Endothelial cell of hepatic sinusoid (primary cell): ENCODE data around the gene LGR6.

ENCODE experiments used
- in situ Hi-C: cut with HindIII; loops from 2 replicates; pipeline ENCODE4 v1.10.0; 2017; ENCODE audit warnings: low sequenced_read_pairs

Gene LGR6

DNA sequence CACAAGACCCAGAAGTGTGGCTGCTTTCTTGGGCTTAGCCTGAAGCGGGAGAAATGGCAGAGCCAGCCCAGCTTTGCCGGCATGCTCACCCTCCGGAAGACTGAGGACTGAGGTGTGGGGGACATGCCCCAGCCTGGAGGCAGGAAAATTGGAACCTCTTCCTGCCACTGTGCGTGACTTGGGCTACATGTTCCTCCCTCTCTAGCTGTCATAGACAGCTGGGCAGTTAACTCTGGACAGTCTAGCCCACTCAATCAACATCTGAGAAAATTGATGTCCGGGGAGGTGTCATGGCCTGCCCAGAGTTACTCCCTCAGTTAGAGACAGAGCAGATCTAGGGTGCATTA lies 88.4 kb downstream of the LGR6 start:
- in situ Hi-C loops, result no loop called here

DNA sequence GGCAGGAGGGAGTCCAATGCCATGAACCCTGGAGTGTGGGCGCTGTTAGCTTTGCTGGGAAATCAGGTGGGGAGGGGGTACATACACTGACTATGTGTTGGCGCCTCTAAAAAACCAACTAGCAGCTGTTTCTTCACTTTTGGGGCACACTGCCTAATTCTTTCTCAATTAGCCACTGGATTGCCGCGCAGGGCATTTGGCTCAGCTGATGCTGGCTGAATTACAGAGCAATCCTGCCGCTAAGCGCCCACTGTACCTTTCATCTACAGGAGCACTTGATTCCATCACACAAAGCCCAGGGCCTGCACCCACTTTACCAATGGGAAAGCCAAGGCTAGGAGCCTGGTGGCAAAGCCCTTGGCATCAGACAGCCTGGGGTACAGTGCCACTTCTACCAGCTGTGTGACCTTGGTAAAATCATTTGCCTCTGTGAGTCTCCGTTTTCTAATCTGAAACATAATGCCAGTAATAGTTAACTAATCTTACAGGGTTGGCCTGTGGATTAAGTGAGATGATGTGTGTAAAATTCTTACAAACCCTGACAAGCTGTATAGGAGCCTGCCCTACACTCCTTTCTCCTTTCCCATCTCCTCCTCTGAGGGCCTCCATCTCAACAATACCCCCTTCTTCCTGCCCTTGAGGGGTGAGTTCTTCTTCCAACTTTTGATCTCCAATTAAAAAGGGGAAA lies 89.1 kb downstream of the LGR6 start:
- in situ Hi-C loops, result no loop called here

DNA sequence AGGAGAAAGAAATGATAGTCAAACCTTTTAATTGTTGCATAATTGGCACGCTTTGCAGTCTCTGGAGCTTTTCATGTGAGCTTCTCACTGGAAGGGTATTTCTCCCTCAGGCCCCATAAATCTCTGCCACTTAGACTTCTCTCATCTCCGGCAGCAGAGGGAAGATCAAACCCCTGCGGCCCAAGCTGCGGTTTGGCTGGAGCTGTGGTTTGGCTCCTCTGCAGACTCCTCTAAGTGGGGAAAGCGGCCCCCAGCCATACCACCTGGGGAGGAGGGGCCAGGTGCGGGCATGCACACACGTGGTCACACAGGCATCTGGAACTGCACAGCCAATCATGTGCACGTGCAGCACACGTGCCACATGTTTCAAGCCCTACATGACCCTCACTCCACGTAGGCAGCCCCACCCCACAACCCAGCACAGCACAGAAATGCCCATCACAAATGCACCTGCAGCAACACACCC lies 89.8 kb downstream of the LGR6 start:
- in situ Hi-C loops, result no loop called here

DNA sequence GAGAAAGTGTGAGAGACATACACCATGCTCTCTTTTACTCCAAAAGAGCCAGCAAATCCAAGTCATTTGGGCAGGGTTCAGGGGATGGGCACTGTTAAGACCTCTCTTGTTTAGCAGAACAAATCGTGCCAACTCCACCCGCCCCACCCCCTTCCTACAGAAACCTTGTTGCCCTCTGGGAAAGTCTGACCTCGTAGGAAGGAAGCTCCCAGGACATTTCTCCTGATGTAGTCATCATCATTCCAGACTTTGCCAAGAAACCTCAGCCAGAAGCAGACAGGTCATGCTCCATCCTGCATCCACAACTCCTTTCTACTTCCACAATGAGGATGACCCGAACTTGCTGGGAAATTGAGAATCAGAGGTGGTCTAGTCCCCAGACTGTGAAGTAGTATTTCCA lies 90.4 kb downstream of the LGR6 start:
- in situ Hi-C loops, result no loop called here

DNA sequence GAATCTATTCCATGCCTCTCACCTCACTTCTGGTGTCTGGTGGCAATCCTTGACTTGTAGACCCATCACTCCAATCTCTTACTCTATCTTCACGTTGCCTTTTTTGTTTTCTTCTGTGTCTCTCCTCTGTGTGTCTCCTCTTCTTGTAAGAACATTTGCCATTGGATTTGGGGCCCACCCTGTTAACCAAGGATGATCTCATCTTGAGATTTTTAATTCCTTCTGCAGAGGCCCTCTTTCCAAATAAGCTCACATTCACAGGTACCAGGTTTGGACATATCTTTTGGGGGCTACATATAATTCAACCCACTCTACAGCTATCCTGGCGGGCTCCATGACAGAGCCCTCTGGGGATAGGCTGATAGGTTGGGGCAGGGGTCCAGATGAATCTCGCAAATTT lies 92.3 kb downstream of the LGR6 start:
- in situ Hi-C loops, result no loop called here

DNA sequence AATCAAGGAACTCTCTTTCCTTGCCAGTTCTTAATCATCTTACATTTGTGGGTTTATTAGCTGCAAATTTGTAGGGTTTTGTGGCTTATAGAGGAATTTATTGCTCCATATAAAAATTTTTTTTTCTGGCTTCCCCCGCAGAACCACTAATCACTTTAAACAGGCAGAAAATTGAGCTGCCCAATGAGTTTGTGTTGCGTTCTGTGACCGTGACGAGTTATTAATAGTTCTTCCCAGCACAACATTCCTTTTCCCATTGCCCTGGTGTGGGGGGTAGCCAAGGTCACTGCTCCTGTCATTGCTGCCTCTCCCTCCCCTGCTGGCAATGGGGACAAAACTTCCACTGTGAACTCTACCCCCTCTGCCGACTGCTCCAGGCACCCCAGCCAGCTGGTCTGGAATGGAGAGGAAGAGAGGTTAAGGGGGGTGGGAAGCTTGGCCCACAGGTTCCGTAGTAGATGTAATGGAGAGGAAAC lies 93.1 kb downstream of the LGR6 start:
- in situ Hi-C loops, result no loop called here

DNA sequence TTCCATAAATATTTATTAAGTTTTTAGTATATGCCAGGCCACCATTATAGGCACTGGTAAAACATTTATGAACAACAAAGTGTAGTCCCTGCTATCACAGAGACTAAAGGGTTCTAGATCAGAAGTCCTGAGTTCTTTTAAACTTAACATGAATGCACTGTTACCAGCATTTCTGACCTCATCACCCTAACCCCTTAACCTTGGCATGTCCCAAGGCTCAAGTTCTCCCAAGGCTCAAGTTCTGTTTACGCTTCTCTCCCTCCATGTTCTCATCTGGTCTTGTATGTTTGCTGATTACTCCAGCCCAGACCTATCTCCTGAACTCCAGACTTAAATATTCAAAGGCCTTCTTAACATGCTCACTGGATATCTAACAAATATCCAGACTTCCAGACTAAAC lies 93.6 kb downstream of the LGR6 start:
- in situ Hi-C loops, result no loop called here

DNA sequence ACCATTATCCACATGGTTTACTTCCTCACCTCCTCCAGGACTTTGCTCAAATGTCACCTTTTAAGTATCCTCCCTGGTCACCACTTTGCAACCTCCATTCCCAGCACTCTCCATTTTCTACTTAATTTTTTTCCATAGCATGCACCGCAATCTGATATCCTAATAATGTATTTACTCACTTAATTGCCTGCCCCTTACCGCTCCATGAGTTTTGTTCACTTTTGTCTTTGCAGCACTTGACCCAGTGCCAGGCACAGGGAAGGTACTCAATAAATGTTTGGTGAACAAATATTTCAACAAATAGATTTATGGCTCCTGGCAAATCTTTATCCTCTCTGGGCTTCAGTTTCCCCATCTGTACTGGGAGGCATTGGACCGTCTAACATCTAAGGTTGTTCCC lies 94.6 kb downstream of the LGR6 start:
- in situ Hi-C loops, result no loop called here

DNA sequence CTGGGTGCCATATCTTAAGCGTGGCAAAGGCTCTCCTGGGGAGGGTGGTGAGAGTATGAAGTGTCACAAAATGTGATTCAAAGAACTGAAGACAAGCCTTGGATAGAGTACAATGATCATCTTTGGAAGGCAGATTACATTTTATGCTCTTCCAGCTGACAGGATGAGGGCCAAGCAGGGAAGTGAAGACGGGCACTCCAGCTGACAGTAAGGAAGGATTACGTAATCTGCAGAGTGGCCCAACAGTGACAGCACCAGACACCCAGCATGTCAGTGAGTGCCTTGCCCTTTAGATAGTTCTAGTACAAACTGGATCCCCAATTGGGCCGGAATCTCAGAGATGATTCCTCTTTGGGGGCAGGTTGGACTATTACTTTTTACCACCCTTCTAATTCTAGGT lies 95.4 kb downstream of the LGR6 start:
- in situ Hi-C loops, result no loop called here

DNA sequence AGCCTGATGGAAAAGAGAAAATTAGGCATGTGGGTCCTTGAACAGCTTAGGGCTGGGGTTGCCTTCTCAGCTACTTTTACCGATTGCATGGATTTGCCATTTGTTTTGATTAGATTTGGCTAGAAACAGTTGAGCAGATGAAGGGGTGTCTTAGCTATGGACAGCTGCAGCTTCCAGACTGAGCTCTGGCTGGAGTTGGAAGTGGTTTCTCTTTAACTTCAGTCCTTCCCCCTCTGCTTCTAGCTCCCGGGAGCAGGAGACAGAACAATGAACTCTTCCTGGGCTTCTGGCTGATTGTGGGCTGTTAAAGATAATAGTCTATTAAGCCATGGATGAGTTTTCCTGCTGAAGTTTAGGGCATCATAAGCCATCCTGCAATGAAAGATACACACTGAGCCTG lies 97.4 kb downstream of the LGR6 start:
- in situ Hi-C loops, result loop anchor here (5.0 kb wide), 1 partner anchor 46 kb away; no protein-coding TSS in a partner anchor

DNA sequence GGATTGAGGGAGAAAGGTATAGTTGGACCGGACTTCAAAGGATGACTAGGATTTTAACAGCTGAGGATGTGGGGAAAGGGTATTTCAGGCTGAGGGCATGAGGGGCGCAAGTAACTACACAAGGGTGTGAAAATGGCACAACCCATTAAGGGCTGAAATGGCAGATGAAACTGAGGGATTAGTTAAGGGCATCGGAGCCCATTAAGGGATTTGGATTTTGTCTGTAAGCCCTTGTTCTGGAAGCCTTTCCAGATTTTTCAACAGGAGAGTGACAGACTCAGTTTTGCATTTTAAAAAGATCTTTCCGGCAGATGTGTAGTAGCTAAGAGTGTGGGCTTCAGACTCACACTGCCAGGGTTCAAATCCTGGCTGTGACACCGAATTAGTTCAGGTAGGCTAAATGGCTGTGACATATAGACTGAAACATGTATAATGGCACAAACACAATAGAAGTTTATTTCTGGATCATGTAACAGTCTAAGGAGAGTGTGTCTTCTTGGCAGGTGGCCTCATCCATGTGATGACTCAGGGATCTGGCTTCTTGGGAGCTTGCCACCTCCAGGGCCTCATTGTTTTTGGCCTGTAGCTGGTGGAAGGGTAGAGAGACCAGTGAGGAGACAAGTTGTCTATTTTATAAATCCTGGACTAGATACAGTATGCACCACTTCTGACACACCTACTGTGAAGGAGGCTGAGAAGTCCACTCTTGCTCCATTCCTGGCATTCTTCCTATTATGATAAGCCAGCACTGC lies 98.5 kb downstream of the LGR6 start:
- in situ Hi-C loops, result loop anchor here (5.0 kb wide), 1 partner anchor 45 kb away; no protein-coding TSS in a partner anchor

DNA sequence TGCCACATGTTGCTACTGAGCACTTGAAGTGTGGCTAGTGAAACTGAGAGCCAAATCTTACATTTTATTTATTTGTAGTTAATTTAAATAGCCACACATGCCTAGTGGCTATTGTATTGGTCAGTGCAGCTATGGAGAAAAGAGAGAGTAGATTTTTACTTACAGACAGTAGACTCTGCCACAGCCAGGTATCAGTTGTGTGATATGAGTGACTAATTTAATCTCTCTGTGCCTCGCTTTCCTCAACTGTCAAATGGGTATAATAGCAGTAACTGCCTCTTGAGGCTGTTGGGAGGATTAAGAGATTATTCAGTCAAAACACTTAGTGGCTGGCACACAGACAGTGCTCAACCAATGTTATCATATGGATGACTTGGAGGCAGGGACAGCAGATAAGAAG lies 99.2 kb downstream of the LGR6 start:
- in situ Hi-C loops, result loop anchor here (5.0 kb wide), 1 partner anchor 45 kb away; no protein-coding TSS in a partner anchor

DNA sequence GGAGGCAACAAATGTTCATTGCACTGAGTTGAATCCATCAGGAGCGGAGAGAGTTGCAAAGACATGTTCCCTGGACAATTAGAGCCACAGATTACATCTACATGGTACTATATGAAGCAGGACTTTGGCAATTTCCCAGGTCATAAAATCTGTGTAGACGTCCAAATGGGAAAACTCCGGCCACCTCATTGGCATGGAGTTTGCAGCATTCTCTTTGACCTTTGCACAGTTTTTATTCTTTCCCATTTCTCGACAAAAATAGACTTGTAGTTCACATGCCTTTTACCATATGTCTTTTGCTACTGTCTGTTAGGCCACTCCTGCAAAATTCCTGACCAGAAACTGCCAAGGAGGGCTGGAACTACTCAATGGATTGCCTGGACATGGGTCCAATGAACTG lies 100.0 kb downstream of the LGR6 start:
- in situ Hi-C loops, result loop anchor here (5.0 kb wide), 1 partner anchor 44 kb away; no protein-coding TSS in a partner anchor

DNA sequence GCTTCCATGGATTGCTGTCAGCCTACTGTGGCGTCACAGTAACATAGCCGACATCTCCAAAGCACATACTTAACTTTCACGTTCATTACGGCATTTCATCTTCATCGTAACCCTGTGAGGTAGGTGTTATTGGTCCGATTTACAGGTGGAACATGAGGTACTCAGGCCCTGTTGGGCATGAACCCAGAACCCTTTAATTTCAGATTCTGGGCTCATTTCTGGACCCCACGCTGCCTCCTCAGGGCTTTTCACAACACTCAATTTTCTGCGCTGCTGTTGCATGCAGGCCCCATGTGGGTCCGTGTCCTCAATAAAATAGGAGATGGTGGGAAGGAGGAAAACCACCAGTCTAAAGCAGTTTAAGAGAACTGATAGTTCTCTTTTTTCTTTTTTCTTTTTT lies 108.6 kb downstream of the LGR6 start:
- in situ Hi-C loops, result no loop called here

DNA sequence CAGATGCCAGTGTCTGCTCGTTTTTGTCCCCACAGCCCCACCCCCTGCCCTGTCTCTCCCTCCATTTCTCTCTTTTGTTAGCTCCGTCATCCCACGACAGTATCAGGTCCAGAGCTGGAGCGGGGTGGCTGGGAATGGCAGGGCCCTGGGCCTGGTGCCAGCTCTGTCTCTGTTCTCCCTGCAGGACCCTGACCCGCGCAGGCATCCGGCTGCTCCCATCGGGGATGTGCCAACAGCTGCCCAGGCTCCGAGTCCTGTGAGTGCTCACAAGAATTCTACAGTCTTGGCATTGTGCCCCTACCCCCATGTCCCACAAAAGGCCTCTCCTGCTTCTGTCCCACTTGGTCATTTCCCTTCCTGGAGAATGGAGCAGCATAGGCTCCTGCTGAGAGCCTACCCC lies 110.8 kb downstream of the LGR6 start:
- in situ Hi-C loops, result no loop called here

DNA sequence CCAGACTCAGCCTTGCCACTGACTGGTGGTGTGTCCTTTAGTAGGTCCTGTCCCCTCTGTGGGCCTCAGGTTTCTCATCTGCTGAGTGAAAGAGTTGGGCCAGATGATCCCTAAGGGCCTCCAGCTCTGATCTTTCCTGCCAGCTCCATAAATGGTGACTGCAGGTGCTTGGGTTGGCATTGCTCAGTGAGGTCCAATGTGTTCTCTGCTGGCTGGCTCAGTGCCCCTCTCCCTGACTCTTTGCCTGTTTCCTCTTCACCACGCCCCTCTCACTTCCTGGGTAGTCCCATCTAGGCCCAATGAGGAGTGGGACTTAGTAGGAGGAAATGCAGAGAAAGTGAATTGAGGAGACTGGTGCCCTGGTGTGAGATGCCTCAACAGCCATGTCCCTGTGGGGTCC lies 111.6 kb downstream of the LGR6 start:
- in situ Hi-C loops, result no loop called here

DNA sequence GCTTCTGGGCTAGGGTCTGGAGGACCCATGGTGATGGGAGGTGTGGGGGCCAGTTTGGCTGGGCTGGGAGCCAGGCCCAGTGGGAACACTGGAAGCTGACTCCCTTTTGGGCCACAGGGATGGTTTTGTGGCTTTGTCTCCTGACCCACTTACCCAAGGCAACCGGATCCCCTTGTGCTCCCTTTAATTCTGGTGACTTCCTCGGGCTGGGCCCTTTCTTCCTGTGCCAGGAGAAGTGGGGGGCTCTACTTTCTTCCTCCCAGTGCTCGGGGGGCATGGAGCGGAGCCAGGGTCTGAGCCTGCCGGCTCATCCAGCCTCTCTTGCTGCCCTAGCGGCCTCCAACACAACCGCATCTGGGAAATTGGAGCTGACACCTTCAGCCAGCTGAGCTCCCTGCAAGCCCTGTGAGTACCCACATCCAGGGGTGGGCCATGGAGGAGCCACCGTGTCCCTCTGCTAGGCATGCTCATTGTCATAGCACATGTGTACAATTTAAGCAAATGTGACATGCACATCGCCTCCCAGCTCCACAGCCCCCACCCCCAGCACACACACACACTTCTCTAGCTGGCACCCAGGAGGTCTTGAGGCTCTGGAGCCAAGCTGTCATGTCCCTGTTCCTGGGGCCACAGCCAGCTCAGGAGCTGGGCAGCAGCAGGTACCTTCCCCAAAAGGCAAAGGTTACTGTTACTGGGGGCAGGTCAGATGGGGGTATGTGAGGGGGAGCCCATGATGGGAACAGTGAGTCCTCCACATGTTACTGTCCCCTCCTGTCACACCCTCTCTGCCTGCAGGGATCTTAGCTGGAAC lies 113.1 kb downstream of the LGR6 start:
- in situ Hi-C loops, result no loop called here

DNA sequence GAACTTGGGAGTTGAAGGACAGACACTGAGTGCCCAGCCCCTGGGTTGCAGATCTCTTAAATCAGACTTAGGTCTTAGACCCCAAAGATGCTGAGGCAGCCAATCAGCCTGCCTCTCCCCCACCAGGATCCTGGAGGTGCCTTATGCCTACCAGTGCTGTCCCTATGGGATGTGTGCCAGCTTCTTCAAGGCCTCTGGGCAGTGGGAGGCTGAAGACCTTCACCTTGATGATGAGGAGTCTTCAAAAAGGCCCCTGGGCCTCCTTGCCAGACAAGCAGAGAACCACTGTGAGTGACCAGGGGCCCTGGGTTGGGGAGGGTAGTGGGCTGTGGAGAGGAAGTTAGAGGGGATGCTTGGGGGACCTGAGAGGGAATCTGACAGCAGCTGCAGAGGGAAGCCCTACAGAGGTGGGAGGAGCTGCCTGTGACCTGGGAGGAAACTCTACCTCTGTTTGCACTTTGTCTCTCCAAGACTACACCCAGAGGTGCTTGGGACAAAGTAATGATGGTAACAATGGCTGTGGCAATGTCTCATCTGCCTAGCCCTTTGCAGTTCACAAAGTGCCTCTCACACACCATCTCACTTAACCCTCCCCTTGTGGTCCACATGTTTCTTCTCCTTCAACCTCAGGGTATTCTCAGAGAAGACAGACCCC lies 116.6 kb downstream of the LGR6 start:
- in situ Hi-C loops, result no loop called here

DNA sequence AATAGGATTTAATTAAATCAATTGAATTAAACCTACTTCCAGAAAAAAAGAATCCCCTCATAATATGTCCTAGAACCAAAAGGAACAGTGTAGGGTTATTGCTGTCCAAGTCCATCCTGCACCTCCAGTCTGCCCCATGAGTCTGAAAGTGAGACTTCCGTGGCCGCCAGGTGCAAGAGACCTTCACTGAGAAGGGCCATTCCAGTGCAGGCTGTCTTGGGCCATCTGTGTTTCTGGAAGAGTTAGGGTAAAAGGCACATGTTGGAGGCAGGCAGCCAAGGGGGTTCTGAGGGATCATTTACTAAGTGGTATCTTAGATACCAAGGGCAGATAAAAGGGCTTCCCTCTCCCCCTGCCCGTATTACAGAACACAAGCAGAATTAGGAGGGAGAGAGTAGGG lies 117.1 kb downstream of the LGR6 start:
- in situ Hi-C loops, result no loop called here

DNA sequence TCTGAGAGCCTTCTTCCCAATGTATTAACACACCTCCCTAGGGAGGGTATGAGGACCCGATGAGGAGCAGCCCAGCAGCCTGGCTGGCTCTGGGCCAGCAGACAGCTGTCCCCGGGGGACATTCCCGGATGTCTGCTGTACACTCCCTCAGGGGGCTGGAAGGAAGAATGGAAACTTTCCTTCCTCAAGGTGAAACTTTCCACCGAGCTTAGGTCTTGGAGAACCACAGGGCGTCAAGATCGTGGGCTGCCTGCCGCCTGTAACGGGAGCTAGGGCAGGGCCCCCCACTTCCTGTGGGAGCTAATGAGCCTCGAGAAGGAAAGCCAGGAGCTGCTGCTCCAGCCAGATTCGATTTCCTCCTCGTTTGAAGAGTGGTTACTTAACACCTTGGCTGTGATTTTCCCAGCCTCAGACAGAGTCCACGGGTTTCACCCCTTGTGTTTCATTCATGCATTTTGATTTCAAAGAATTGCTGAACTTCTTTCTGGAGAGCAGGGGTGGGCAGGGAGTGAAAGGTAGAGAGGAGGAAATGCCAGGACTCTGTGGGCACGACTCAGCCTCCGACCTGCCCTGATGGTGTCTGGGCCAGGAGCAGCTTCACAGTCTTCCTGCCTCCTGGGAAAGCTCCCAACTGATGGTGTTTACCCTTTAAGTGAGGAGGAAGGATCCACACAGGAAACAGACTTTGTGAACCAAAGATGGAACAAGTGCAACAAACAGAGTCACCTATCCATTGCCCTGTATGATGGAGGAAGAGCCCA lies 118.5 kb downstream of the LGR6 start:
- in situ Hi-C loops, result no loop called here
